Erythroblast (primary cell): Measurements from ENCODE around the gene GSTM1.

Experiments used
- GATA1 ChIP-seq: IDR thresholded peaks from 2 replicates; pipeline ENCODE4 v1.6.1; 2011; ENCODE audit warnings: low read depth, mild to moderate bottlenecking, control low read depth, low read length, moderate library complexity
- POLR2A ChIP-seq: IDR thresholded peaks from 2 replicates; pipeline ENCODE4 v1.6.1; 2011; ENCODE audit warnings: mild to moderate bottlenecking, low read length

GRCh38 chr1:109677459-109677858 lies 10.2 kb upstream of the GSTM1 start:
- TF ChIP-seq POLR2A (no peak), GATA1 (no peak)
